ENCODE measurements around the gene PDE3B. TPM values are rescaled to one million over a fixed set of nuclear protein-coding genes. Genes with fewer than 3 reads are reported as not detected.
"Not testable (repeated sequence)": the region's sequence is repeated elsewhere in the genome, so short reads cannot be mapped to it uniquely, and the experiment has no call there.

The PDE3B gene
- polyA plus RNA-seq, 4 donors, result 6.8 to 8.8 (median 7.3) TPM

- DNase-seq (ENCODE audit: low read depth in 4 of 4, low spot score in 2 of 4), result no peak
These were observed 140.6 kb downstream of the PDE3B start for GRCh38 chr11:14784230-14784629.

GRCh38 chr11:14789879-14790484 lies 146.4 kb downstream of the PDE3B start:
- no peak for DNase-seq (ENCODE audit: low read depth in 4 of 4, low spot score in 2 of 4)

- DNase-seq (ENCODE audit: low read depth in 4 of 4, low spot score in 2 of 4), result no peak
These were observed 149.9 kb downstream of the PDE3B start for GRCh38 chr11:14793546-14793945.

GRCh38 chr11:14796028-14796427 lies 152.4 kb downstream of the PDE3B start:
- not testable (repeated sequence) for DNase-seq (ENCODE audit: low read depth in 4 of 4, low spot score in 2 of 4)

GRCh38 chr11:14803846-14804245 lies 160.2 kb downstream of the PDE3B start:
- no peak for DNase-seq (ENCODE audit: low read depth in 4 of 4, low spot score in 2 of 4)

GRCh38 chr11:14809466-14809865 lies 165.9 kb downstream of the PDE3B start:
- DNase-seq (ENCODE audit: low read depth in 4 of 4, low spot score in 2 of 4), result no peak

GRCh38 chr11:14812757-14813156 lies 169.2 kb downstream of the PDE3B start:
- DNase-seq (ENCODE audit: low read depth in 4 of 4, low spot score in 2 of 4), result no peak

- DNase-seq (ENCODE audit: low read depth in 4 of 4, low spot score in 2 of 4), result no peak
These were observed 169.9 kb downstream of the PDE3B start for GRCh38 chr11:14813516-14813915.

- DNase-seq (ENCODE audit: low read depth in 4 of 4, low spot score in 2 of 4), result no peak
These were observed 175.2 kb downstream of the PDE3B start for GRCh38 chr11:14818779-14819178.

GRCh38 chr11:14819596-14819995 lies 176.0 kb downstream of the PDE3B start:
- DNase-seq (ENCODE audit: low read depth in 4 of 4, low spot score in 2 of 4), result no peak

- DNase-seq (ENCODE audit: low read depth in 4 of 4, low spot score in 2 of 4), result no peak
These were observed 177.4 kb downstream of the PDE3B start for GRCh38 chr11:14821031-14821430.

- DNase-seq (ENCODE audit: low read depth in 4 of 4, low spot score in 2 of 4), result no peak
These were observed 183.0 kb downstream of the PDE3B start for GRCh38 chr11:14826600-14826999.

GRCh38 chr11:14835496-14836492 lies 192.2 kb downstream of the PDE3B start:
- no peak for DNase-seq (ENCODE audit: low read depth in 4 of 4, low spot score in 2 of 4)

GRCh38 chr11:14842002-14842401 lies 198.4 kb downstream of the PDE3B start:
- no peak for DNase-seq (ENCODE audit: low read depth in 4 of 4, low spot score in 2 of 4)

- DNase-seq (ENCODE audit: low read depth in 4 of 4, low spot score in 2 of 4), result no peak
These were observed 209.1 kb downstream of the PDE3B start for GRCh38 chr11:14852571-14853177.

- DNase-seq (ENCODE audit: low read depth in 4 of 4, low spot score in 2 of 4), result no peak
These were observed 210.5 kb downstream of the PDE3B start for GRCh38 chr11:14854057-14854456.

GRCh38 chr11:14855890-14856289 lies 212.3 kb downstream of the PDE3B start:
- DNase-seq (ENCODE audit: low read depth in 4 of 4, low spot score in 2 of 4), result no peak

- no peak for DNase-seq (ENCODE audit: low read depth in 4 of 4, low spot score in 2 of 4)
These were observed 214.0 kb downstream of the PDE3B start for GRCh38 chr11:14857621-14858020.

- DNase-seq (ENCODE audit: low read depth in 4 of 4, low spot score in 2 of 4), result no peak
These were observed 214.8 kb downstream of the PDE3B start for GRCh38 chr11:14858404-14858803.

GRCh38 chr11:14860511-14860910 lies 216.9 kb downstream of the PDE3B start:
- DNase-seq (ENCODE audit: low read depth in 4 of 4, low spot score in 2 of 4), result no peak

- DNase-seq (ENCODE audit: low read depth in 4 of 4, low spot score in 2 of 4), result no peak
These were observed 218.1 kb downstream of the PDE3B start for GRCh38 chr11:14861680-14862079.

Measured in left renal cortex interstitium (tissue), 4 donors.